HUES6 (cell line): ENCODE data around the gene TBC1D32.
"Not testable (repeated sequence)": the region's sequence is repeated elsewhere in the genome, so short reads cannot be mapped to it uniquely, and the experiment has no call there.

Source experiments
- H3K27ac ChIP-seq: 2 replicates; pipeline ENCODE4 v1.7.0; 2013; ENCODE audit warnings: low read depth, mild to moderate bottlenecking, low read length, inconsistent platforms
- H3K27me3 ChIP-seq: 2 replicates; pipeline ENCODE4 v1.6.1; 2013; ENCODE audit warnings: low read length; ENCODE audit not compliant: control insufficient read depth, insufficient read depth
- H3K36me3 ChIP-seq: 2 replicates; pipeline ENCODE4 v1.6.1; 2013; ENCODE audit warnings: low read length; ENCODE audit not compliant: control insufficient read depth, insufficient read depth
- H3K4me1 ChIP-seq: 2 replicates; pipeline ENCODE4 v1.6.1; 2013; ENCODE audit warnings: low read length; ENCODE audit not compliant: control insufficient read depth, insufficient read depth
- H3K4me3 ChIP-seq: 2 replicates; pipeline ENCODE4 v1.5.1; 2013; ENCODE audit warnings: low read depth, low read length
- H3K9ac ChIP-seq: one replicate; pipeline ENCODE4 v1.6.1; 2013; ENCODE audit warnings: mild to moderate bottlenecking, low read length
- H3K9me3 ChIP-seq: 2 replicates; pipeline ENCODE4 v1.6.1; 2013; ENCODE audit warnings: low read depth, low read length; ENCODE audit not compliant: control insufficient read depth, insufficient read depth

TBC1D32 gene

DNA sequence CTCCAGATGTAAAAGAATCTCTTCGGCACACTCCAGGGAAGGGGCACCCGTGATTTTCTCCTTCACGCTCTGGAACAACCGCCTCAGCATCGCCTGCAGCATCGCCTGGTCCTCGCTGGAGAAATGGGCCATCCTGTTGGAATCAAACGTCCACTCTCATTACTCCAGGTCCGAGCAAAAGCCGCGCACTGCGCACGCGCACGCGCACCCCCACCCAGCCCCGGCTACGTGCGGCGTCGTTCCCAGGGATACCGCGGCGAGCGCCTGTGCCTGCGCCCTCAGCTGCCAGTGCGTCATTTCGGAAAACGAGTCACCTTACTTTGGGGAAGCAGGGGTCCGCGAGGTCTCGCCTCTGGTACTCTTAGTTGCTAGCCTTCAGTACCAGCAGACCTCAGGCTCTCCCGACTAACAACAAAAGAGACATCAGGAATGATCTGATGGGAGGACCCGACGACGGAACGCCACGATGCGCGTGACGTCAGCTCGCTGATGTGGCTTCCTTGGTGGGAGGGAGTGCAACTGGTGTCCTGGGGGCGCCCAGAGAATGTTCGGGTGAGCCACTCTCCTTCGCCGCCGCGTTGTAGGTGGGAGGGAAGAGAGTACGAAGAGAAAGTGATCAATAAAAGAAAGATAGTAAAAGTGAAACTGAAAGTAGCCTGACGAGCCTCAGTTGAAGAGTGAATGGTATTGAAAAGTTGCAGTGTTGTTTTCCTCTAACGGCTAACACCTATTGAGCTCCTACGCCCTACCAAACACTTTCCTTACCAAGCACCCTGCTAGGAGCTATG lies at the start of gene TBC1D32:
TBC1D32 (minus strand) TSS at position 182 of the 788 bp plus-strand sequence; CDS start at position 132, 50 bp downstream.
- peak within 1 kb of the TSS; percentile 32 for H3K27ac ChIP-seq
- H3K4me1 ChIP-seq, result no peaks in the 10 kb centered on the region
- H3K36me3 ChIP-seq, result no peaks in the 10 kb centered on the region
- peak within 1 kb of the TSS; percentile 87 for H3K4me3 ChIP-seq
- H3K9ac ChIP-seq, result peak within 1 kb of the TSS; percentile 69
- no peaks in the 10 kb centered on the region for H3K27me3 ChIP-seq
- no peaks in the 10 kb centered on the region for H3K9me3 ChIP-seq

GRCh38 chr6:121383478-121383877 lies 49.2 kb upstream of the TBC1D32 start:
- Histone ChIP-seq H3K9ac (no peak overlapping the region), H3K9me3 (no peaks in the 10 kb centered on the region), H3K27ac (no peak overlapping the region), H3K36me3 (no peaks in the 10 kb centered on the region), H3K27me3 (no peaks in the 10 kb centered on the region), H3K4me3 (no peak overlapping the region), H3K4me1 (no peaks in the 10 kb centered on the region)

GRCh38 chr6:121382467-121383121 lies 48.3 kb upstream of the TBC1D32 start:
- Histone ChIP-seq H3K4me3 (no peak overlapping the region), H3K9ac (no peak overlapping the region), H3K36me3 (no peaks in the 10 kb centered on the region), H3K27me3 (no peaks in the 10 kb centered on the region), H3K4me1 (no peaks in the 10 kb centered on the region), H3K27ac (no peak overlapping the region), H3K9me3 (no peaks in the 10 kb centered on the region)

- H3K4me3 ChIP-seq, result no peak overlapping the region
- H3K36me3 ChIP-seq, result no peaks in the 10 kb centered on the region
- H3K9me3 ChIP-seq, result peaks cover 3% of the 10 kb centered on the region; the same call in 1 of the 2 replicates
- H3K9ac ChIP-seq, result no peak overlapping the region
- H3K4me1 ChIP-seq, result 0 out of 2 replicates have a peak, but pooled peaks cover 4% of the 10 kb centered on the region
- H3K27me3 ChIP-seq, result no peaks in the 10 kb centered on the region
- H3K27ac ChIP-seq, result no peak overlapping the region
Measured at GRCh38 chr6:121376411-121376810, 42.1 kb upstream of the TBC1D32 start.

GRCh38 chr6:121374219-121374618 lies 39.9 kb upstream of the TBC1D32 start:
- not testable (repeated sequence) for H3K4me3 ChIP-seq, H3K27me3 ChIP-seq, H3K36me3 ChIP-seq, H3K4me1 ChIP-seq, H3K27ac ChIP-seq, H3K9me3 ChIP-seq, H3K9ac ChIP-seq

GRCh38 chr6:121365536-121366521 lies 31.5 kb upstream of the TBC1D32 start:
- Histone ChIP-seq H3K9ac (no peak overlapping the region), H3K27ac (no peak overlapping the region), H3K27me3 (no peaks in the 10 kb centered on the region), H3K36me3 (no peaks in the 10 kb centered on the region), H3K9me3 (no peaks in the 10 kb centered on the region), H3K4me3 (no peak overlapping the region), H3K4me1 (peaks cover 4% of the 10 kb centered on the region; the same call in 1 of the 2 replicates)

DNA sequence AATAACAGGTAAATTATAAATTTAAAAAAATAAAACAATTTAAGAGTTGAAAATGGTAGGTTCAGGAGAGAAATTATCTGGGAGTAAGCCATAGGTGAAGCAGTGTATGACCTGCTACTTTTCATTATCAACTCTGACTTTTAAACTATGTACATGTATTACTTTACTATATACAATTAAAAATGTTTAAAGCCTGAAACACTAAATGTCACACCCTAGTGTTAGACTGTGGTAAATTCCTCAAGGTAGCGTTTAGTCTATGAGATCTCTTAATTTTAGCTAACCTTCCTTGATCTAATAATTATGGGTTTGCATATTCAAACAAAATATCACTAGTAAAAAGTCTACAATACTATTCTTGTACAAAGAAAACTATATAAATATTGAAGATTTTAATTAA lies 22.3 kb upstream of the TBC1D32 start:
- Histone ChIP-seq H3K27me3 (no peaks in the 10 kb centered on the region), H3K36me3 (no peaks in the 10 kb centered on the region), H3K9ac (no peak overlapping the region), H3K27ac (no peak overlapping the region), H3K4me1 (0 out of 2 replicates have a peak, but pooled peaks cover 3% of the 10 kb centered on the region), H3K4me3 (no peak overlapping the region), H3K9me3 (no peaks in the 10 kb centered on the region)

DNA sequence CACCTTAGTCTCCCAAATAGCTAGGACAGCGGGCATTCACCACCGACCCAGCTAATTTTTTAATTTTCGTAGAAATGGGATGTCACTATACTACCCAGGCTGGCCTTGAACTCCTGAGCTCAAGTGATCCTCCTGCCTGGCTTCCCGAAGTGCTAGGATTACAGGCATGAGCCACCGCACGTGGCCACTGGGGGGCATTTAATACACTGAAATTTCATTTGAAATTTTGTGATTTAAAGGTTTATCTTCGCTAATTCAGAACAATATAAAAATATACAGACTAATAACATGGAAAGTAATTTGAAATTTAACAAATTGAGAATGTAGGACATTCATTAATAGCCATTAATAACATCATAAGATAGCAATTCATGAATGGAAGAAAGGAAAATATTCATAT lies 20.5 kb upstream of the TBC1D32 start:
- Histone ChIP-seq H3K9ac (no peak overlapping the region), H3K4me3 (no peak overlapping the region), H3K9me3 (no peaks in the 10 kb centered on the region), H3K27me3 (no peaks in the 10 kb centered on the region), H3K36me3 (no peaks in the 10 kb centered on the region), H3K4me1 (0 out of 2 replicates have a peak, but pooled peaks cover 3% of the 10 kb centered on the region), H3K27ac (no peak overlapping the region)

- Histone ChIP-seq H3K4me3 (no peak overlapping the region), H3K9ac (no peak overlapping the region), H3K27ac (no peak overlapping the region), H3K4me1 (0 out of 2 replicates have a peak, but pooled peaks cover 3% of the 10 kb centered on the region), H3K9me3 (no peaks in the 10 kb centered on the region), H3K27me3 (no peaks in the 10 kb centered on the region), H3K36me3 (no peaks in the 10 kb centered on the region)
Measured at GRCh38 chr6:121352941-121353340, 18.7 kb upstream of the TBC1D32 start.

GRCh38 chr6:121351916-121352315 lies 17.6 kb upstream of the TBC1D32 start:
- no peaks in the 10 kb centered on the region for H3K36me3 ChIP-seq
- H3K27ac ChIP-seq, result no peak overlapping the region
- 0 out of 2 replicates have a peak, but pooled peaks cover 3% of the 10 kb centered on the region for H3K4me1 ChIP-seq
- no peak overlapping the region for H3K9ac ChIP-seq
- no peaks in the 10 kb centered on the region for H3K9me3 ChIP-seq
- no peaks in the 10 kb centered on the region for H3K27me3 ChIP-seq
- H3K4me3 ChIP-seq, result no peak overlapping the region
